ENCODE results near the gene LDHB. TPM values are rescaled to one million over a fixed set of nuclear protein-coding genes. Genes with fewer than 3 reads are reported as not detected.
A peak's percentile ranks its signal among the peaks of the same experiment; 100 is the strongest.

LDHB gene
- polyA plus RNA-seq, 1 donor from 2014 or later: 1,039 TPM

DNA sequence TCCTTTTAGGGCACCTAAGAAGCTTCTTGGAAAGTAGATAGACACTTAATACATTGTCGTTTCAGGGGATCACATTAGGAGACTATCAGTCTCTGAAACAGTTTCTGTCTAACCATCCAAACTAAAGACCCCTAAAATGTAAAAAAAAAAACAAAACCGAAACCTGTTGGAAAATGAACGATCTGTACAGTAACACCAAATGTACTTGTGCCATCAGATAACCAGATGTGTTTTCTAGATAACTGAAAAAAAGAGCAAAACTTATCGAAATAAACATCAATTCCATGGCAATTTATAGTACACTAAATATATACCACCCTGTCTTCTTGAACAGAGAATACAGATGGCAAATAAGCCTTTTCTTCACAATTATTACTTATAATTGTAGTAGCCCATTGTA is 2.1 kb downstream of the LDHB start:
- peak overlapping the region; percentile 76 for H3K4me2 ChIP-seq (ENCODE audit: low read length)
- H3K27me3 ChIP-seq (ENCODE audit: insufficient read depth, low read depth, low read length): no peaks in the 10 kb centered on the region
- no peaks in the 10 kb centered on the region for H3K9me3 ChIP-seq (ENCODE audit: low read length)
- no peak overlapping the region for H3K27ac ChIP-seq (ENCODE audit: low read length)
- H4K20me1 ChIP-seq (ENCODE audit: insufficient read depth): no peaks in the 10 kb centered on the region
- H3K36me3 ChIP-seq (ENCODE audit: insufficient read depth, low read length): peaks cover 6% of the 10 kb centered on the region
- H3K9ac ChIP-seq (ENCODE audit: low read length): peak overlapping the region; percentile 89
- TF ChIP-seq, protein P1, sequence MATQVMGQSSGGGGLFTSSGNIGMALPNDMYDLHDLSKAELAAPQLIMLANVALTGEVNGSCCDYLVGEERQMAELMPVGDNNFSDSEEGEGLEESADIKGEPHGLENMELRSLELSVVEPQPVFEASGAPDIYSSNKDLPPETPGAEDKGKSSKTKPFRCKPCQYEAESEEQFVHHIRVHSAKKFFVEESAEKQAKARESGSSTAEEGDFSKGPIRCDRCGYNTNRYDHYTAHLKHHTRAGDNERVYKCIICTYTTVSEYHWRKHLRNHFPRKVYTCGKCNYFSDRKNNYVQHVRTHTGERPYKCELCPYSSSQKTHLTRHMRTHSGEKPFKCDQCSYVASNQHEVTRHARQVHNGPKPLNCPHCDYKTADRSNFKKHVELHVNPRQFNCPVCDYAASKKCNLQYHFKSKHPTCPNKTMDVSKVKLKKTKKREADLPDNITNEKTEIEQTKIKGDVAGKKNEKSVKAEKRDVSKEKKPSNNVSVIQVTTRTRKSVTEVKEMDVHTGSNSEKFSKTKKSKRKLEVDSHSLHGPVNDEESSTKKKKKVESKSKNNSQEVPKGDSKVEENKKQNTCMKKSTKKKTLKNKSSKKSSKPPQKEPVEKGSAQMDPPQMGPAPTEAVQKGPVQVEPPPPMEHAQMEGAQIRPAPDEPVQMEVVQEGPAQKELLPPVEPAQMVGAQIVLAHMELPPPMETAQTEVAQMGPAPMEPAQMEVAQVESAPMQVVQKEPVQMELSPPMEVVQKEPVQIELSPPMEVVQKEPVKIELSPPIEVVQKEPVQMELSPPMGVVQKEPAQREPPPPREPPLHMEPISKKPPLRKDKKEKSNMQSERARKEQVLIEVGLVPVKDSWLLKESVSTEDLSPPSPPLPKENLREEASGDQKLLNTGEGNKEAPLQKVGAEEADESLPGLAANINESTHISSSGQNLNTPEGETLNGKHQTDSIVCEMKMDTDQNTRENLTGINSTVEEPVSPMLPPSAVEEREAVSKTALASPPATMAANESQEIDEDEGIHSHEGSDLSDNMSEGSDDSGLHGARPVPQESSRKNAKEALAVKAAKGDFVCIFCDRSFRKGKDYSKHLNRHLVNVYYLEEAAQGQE (IDR thresholded peaks at IDR 0.05; ENCODE audit: borderline replicate concordance): no peak
- TF ChIP-seq RAD21 (conservative IDR thresholded peaks at IDR 0.05) (no peak), SMC3 (conservative IDR thresholded peaks at IDR 0.05; ENCODE audit: poor library complexity) (no peak), POLR2AphosphoS5 (IDR thresholded peaks at IDR 0.05) (no peak), CTCF (IDR thresholded peaks at IDR 0.05; ENCODE audit: poor library complexity, severe bottlenecking) (no peak), EZH2 (IDR thresholded peaks at IDR 0.05; ENCODE audit: borderline replicate concordance, insufficient read depth, low read length, poor library complexity, severe bottlenecking) (no peak), MXI1 (conservative IDR thresholded peaks at IDR 0.05; ENCODE audit: poor library complexity, severe bottlenecking) (no peak), EP300 (conservative IDR thresholded peaks at IDR 0.05; ENCODE audit: poor library complexity, severe bottlenecking) (no peak), TAF1 (IDR thresholded peaks at IDR 0.05; ENCODE audit: low read depth) (no peak)
- no peak overlapping the region for H2AFZ ChIP-seq (ENCODE audit: low read depth, low read length)
- H3K4me3 ChIP-seq (ENCODE audit: low read length): peak overlapping the region; percentile 87
- H3K79me2 ChIP-seq (replicated peaks; ENCODE audit: insufficient read depth, low read length): peaks cover 45% of the 10 kb centered on the region
- H3F3A ChIP-seq (ENCODE audit: insufficient read depth, low read length, poor library complexity, severe bottlenecking): no peaks in the 10 kb centered on the region
- no peaks in the 10 kb centered on the region for H3K9me2 ChIP-seq (ENCODE audit: insufficient read depth, low read length)

GRCh38 chr12:21651821-21652220 is 5.8 kb downstream of the LDHB start:
- Histone ChIP-seq H3K27ac (ENCODE audit: low read length) (no peak overlapping the region), H3F3A (ENCODE audit: insufficient read depth, low read length, poor library complexity, severe bottlenecking) (no peaks in the 10 kb centered on the region), H3K79me2 (replicated peaks; ENCODE audit: insufficient read depth, low read length) (peaks cover 41% of the 10 kb centered on the region), H3K9me3 (ENCODE audit: low read length) (no peaks in the 10 kb centered on the region), H3K4me3 (ENCODE audit: low read length) (no peak overlapping the region), H3K9me2 (ENCODE audit: insufficient read depth, low read length) (no peaks in the 10 kb centered on the region), H3K36me3 (ENCODE audit: insufficient read depth, low read length) (peaks cover 10% of the 10 kb centered on the region), H3K27me3 (ENCODE audit: insufficient read depth, low read depth, low read length) (no peaks in the 10 kb centered on the region), H3K9ac (ENCODE audit: low read length) (no peak overlapping the region), H3K4me2 (ENCODE audit: low read length) (no peak overlapping the region), H4K20me1 (ENCODE audit: insufficient read depth) (no peaks in the 10 kb centered on the region), H2AFZ (ENCODE audit: low read depth, low read length) (no peak overlapping the region)
- TF ChIP-seq MXI1 (conservative IDR thresholded peaks at IDR 0.05; ENCODE audit: poor library complexity, severe bottlenecking): no peak
- TF ChIP-seq RAD21 (conservative IDR thresholded peaks at IDR 0.05): no peak
- no peak for TF ChIP-seq EP300 (conservative IDR thresholded peaks at IDR 0.05; ENCODE audit: poor library complexity, severe bottlenecking)
- no peak for TF ChIP-seq POLR2AphosphoS5 (IDR thresholded peaks at IDR 0.05)
- no peak for TF ChIP-seq CTCF (IDR thresholded peaks at IDR 0.05; ENCODE audit: poor library complexity, severe bottlenecking)
